SK-N-SH (cell line): Measurements from ENCODE around the gene TSPAN32. TPM values are rescaled to one million over a fixed set of nuclear protein-coding genes. Genes with fewer than 3 reads are reported as not detected.

Experiments used
- CTCF ChIA-PET: fragments of 300-600, 350-600 bp; formaldehyde crosslinking; extraction: SDS; loops from one replicate; lab custom pipeline; 2021; lab: Yijun Ruan, JAX
- POLR2A ChIA-PET: fragments of 350-600 bp; sonication (Branson Sonifier 250); formaldehyde crosslinking; extraction: SDS; loops from one replicate; lab custom pipeline; 2020; ENCODE audit warnings: antibody characterized with exemption, inconsistent platforms; lab: Yijun Ruan, JAX
- DNase-seq: peaks from one replicate; pipeline ENCODE4 v3.0.0; 2012
- H2AFZ ChIP-seq: fragments of 200-600 bp; sonication (generic); 2 replicates; pipeline ENCODE4 v1.8.1; 2016; ENCODE audit warnings: antibody characterized with exemption, mild to moderate bottlenecking, low read depth
- H3F3A ChIP-seq: fragments of 200-600 bp; sonication (generic); replicated peaks from 2 replicates; pipeline ENCODE3; 2016; ENCODE audit warnings: antibody characterized with exemption, mild to moderate bottlenecking; ENCODE audit not compliant: insufficient read depth
- H3K27ac ChIP-seq, 2 experiments: fragments of 200-500 bp in 1 of 2; fragments of 200-600 bp in 1 of 2; sonication (Bioruptor generic) in 1 of 2; sonication (generic), shearing (Covaris generic) in 1 of 2; 2 replicates each; pipeline versions ENCODE4 v1.5.1 to v1.6.1; 2014 to 2016; ENCODE audit warnings: low read depth in 2 of 2, inconsistent platforms in 1 of 2, low read length in 1 of 2, mild to moderate bottlenecking in 1 of 2, mixed read lengths in 1 of 2
- H3K27me3 ChIP-seq: fragments of 200-600 bp; sonication (generic), shearing (Covaris generic); 2 replicates; pipeline ENCODE4 v1.6.1; 2016; ENCODE audit warnings: mixed run types; ENCODE audit not compliant: insufficient read depth
- H3K36me3 ChIP-seq, 2 experiments: fragments of 200-500 bp in 1 of 2; fragments of 200-600 bp in 1 of 2; sonication (Bioruptor generic) in 1 of 2; sonication (generic) in 1 of 2; replicated peaks in 1 of 2; 2 replicates each; pipeline versions ENCODE3 to v1.5.1; 2014 to 2016; ENCODE audit warnings: low read length in 1 of 2, mild to moderate bottlenecking in 1 of 2; ENCODE audit not compliant: insufficient read depth in 2 of 2, control insufficient read depth in 1 of 2
- H3K4me1 ChIP-seq, 2 experiments: fragments of 200-500 bp in 1 of 2; fragments of 200-600 bp in 1 of 2; sonication (Bioruptor generic) in 1 of 2; sonication (generic), shearing (Covaris generic) in 1 of 2; 2 replicates each; pipeline versions ENCODE4 v1.5.1 to v1.6.1; 2014 to 2016; ENCODE audit warnings: low read depth in 1 of 2, low read length in 1 of 2, mixed run types in 1 of 2; ENCODE audit not compliant: insufficient read depth in 2 of 2, control insufficient read depth in 1 of 2
- H3K4me2 ChIP-seq: fragments of 200-600 bp; sonication (generic), shearing (Covaris generic); 2 replicates; pipeline ENCODE4 v1.6.1; 2017; ENCODE audit warnings: mixed run types
- H3K4me3 ChIP-seq, 2 experiments: fragments of 200-500 bp in 1 of 2; fragments of 200-600 bp in 1 of 2; sonication (Bioruptor generic) in 1 of 2; sonication (generic), shearing (Covaris generic) in 1 of 2; 2 replicates each; pipeline versions ENCODE4 v1.5.1 to v1.8.1; 2014 to 2016; ENCODE audit warnings: low read depth in 2 of 2, inconsistent platforms in 1 of 2, low read length in 1 of 2, mild to moderate bottlenecking in 1 of 2, mixed read lengths in 1 of 2, moderate library complexity in 1 of 2
- H3K79me2 ChIP-seq: fragments of 200-600 bp; sonication (generic); 2 replicates; pipeline ENCODE4 v1.8.1; 2017; ENCODE audit warnings: mild to moderate bottlenecking; ENCODE audit not compliant: insufficient read depth
- H3K9ac ChIP-seq: fragments of 200-600 bp; sonication (generic); 2 replicates; pipeline ENCODE4 v1.6.1; 2017; ENCODE audit warnings: mixed run types
- H3K9me2 ChIP-seq: fragments of 200-600 bp; sonication (generic); 2 replicates; pipeline ENCODE4 v1.6.1; 2017; ENCODE audit warnings: mixed run types
- H3K9me3 ChIP-seq: fragments of 200-600 bp; sonication (generic); 2 replicates; pipeline ENCODE4 v1.6.1; 2017; ENCODE audit warnings: mixed run types, mild to moderate bottlenecking, moderate library complexity
- H4K20me1 ChIP-seq: fragments of 200-600 bp; sonication (generic); 2 replicates; pipeline ENCODE4 v1.6.1; 2017; ENCODE audit warnings: mild to moderate bottlenecking, mixed run types; ENCODE audit not compliant: insufficient read depth
- ELF1 ChIP-seq: IDR thresholded peaks from 2 replicates; pipeline ENCODE4 v1.4.0; 2012
- EP300 ChIP-seq, 2 experiments: IDR thresholded peaks; 2 replicates each; pipeline versions ENCODE4 v1.4.0 to v1.6.1; 2012; ENCODE audit warnings: borderline replicate concordance in 1 of 2, low read depth in 1 of 2, low read length in 1 of 2
- EZH2phosphoT487 ChIP-seq: fragments of 200-600 bp; sonication (generic); IDR thresholded peaks from 2 replicates; pipeline ENCODE4 v1.6.1; 2017; ENCODE audit warnings: low read depth, mixed run types, mild to moderate bottlenecking, antibody characterized with exemption, moderate library complexity, borderline replicate concordance
- FOSL2 ChIP-seq: IDR thresholded peaks from 2 replicates; pipeline ENCODE4 v1.4.0; 2012; ENCODE audit warnings: low read depth, mild to moderate bottlenecking, moderate library complexity, borderline replicate concordance
- FOXM1 ChIP-seq: IDR thresholded peaks from 2 replicates; pipeline ENCODE4 v1.4.0; 2012; ENCODE audit warnings: low read depth, mild to moderate bottlenecking
- GATA2 ChIP-seq: sonication (generic); formaldehyde crosslinking; IDR thresholded peaks from 2 replicates; pipeline ENCODE4 v1.5.0; 2020; ENCODE audit warnings: mild to moderate bottlenecking, missing genetic modification reagents
- IRF3 ChIP-seq: fragments of 150-350 bp; IDR thresholded peaks from 2 replicates; pipeline ENCODE4 v1.6.1; 2016; ENCODE audit warnings: mild to moderate bottlenecking, low read depth, low read length
- MAX ChIP-seq: IDR thresholded peaks from 2 replicates; pipeline ENCODE4 v1.4.0; 2012; ENCODE audit warnings: low read depth
- MEF2A ChIP-seq: IDR thresholded peaks from 2 replicates; pipeline ENCODE4 v1.4.0; 2012; ENCODE audit warnings: low read depth, borderline replicate concordance
- NFIC ChIP-seq: IDR thresholded peaks from 2 replicates; pipeline ENCODE4 v1.4.0; 2012; ENCODE audit warnings: borderline replicate concordance
- NRF1 ChIP-seq: IDR thresholded peaks from 2 replicates; pipeline ENCODE4 v1.6.1; 2012; ENCODE audit warnings: low read depth, mild to moderate bottlenecking, low read length
- RAD21 ChIP-seq: IDR thresholded peaks from 2 replicates; pipeline ENCODE4 v1.6.1; 2012; ENCODE audit warnings: mild to moderate bottlenecking, low read length
- RCOR1 ChIP-seq: fragments of 150-350 bp; IDR thresholded peaks from 2 replicates; pipeline ENCODE4 v1.6.1; 2017; ENCODE audit warnings: antibody characterized with exemption, low read length
- RXRA ChIP-seq: IDR thresholded peaks from 2 replicates; pipeline ENCODE4 v1.4.0; 2012; ENCODE audit warnings: low read depth, mild to moderate bottlenecking, borderline replicate concordance
- SIN3A ChIP-seq: IDR thresholded peaks from 2 replicates; pipeline ENCODE4 v1.6.1; 2012; ENCODE audit warnings: low read depth, mild to moderate bottlenecking, low read length, moderate library complexity, borderline replicate concordance
- SMC3 ChIP-seq: IDR thresholded peaks from 2 replicates; pipeline ENCODE4 v1.6.1; 2012; ENCODE audit warnings: low read depth, low read length, improper control_type of control experiment
- TAF1 ChIP-seq: IDR thresholded peaks from 2 replicates; pipeline ENCODE4 v1.6.1; 2012; ENCODE audit warnings: low read depth, mild to moderate bottlenecking, low read length, moderate library complexity, borderline replicate concordance
- TCF12 ChIP-seq: IDR thresholded peaks from 2 replicates; pipeline ENCODE4 v1.4.0; 2012
- USF1 ChIP-seq: IDR thresholded peaks from 2 replicates; pipeline ENCODE4 v1.4.0; 2012; ENCODE audit warnings: low read depth, borderline replicate concordance
- YY1 ChIP-seq: IDR thresholded peaks from 2 replicates; pipeline ENCODE4 v1.4.0; 2012; ENCODE audit warnings: low read depth, mild to moderate bottlenecking
- ZBTB33 ChIP-seq: IDR thresholded peaks from 2 replicates; pipeline ENCODE4 v1.4.0; 2012; ENCODE audit warnings: low read depth, borderline replicate concordance
- WGBS: methylation state at CpG from one replicate; pipeline ENCODE4 v1.1.6; 2017; ENCODE audit warnings: low lambda C conversion rate; 5-methylcytosine and 5-hydroxymethylcytosine counted together
- polyA plus RNA-seq, 3 experiments: library from polyadenylated mRNA; depleted of rRNA; stranded (reverse); fragments of >200 nt; gene quantifications; 2 replicates each; pipeline ENCODE4 v1.2.3, GENCODE V29; 2012

TSPAN32 gene
- polyA plus RNA-seq, 1 of the 3 experiments (the other 2 are of a cell fraction): 0.12 TPM

GRCh38 chr11:2328656-2329354 is 27.0 kb downstream of the TSPAN32 start:
- TF ChIP-seq GATA2 (CRISPR knock-in tag): no peak
- TF ChIP-seq EP300 (IDR thresholded peaks at IDR 0.05; ENCODE audit: borderline replicate concordance in 1 of 2, low read depth in 1 of 2, low read length in 1 of 2): no peak
- no peak for TF ChIP-seq SIN3A
- no peak for TF ChIP-seq IRF3
- no peak for TF ChIP-seq RAD21
- no peak for TF ChIP-seq USF1
- no peak for TF ChIP-seq ZBTB33
- no peak for TF ChIP-seq SMC3
- TF ChIP-seq MAX: no peak
- no peak for TF ChIP-seq FOXM1
- TF ChIP-seq YY1: no peak
- no peak for TF ChIP-seq RCOR1
- TF ChIP-seq NFIC: no peak
- no peak for TF ChIP-seq ELF1
- H4K20me1 ChIP-seq: no peaks in the 10 kb centered on the region
- ChIA-PET POLR2A (no interaction called here), CTCF (interaction anchor here (1.1 kb wide), 1 partner anchor 92 kb away, joined by 3 read pairs; no protein-coding TSS in a partner anchor)
- no peak overlapping the region for H3K4me3 ChIP-seq
- no peak overlapping the region for H3K27ac ChIP-seq
- no peaks in the 10 kb centered on the region for H3K4me1 ChIP-seq
- H3F3A ChIP-seq: no peaks in the 10 kb centered on the region
- DNase-seq: no peak
- H2AFZ ChIP-seq: no peak overlapping the region
- no peaks in the 10 kb centered on the region for H3K79me2 ChIP-seq
- H3K4me2 ChIP-seq: no peak overlapping the region
- H3K9me2 ChIP-seq: no peaks in the 10 kb centered on the region
- no peaks in the 10 kb centered on the region for H3K36me3 ChIP-seq
- 68% methylated on average over 15 of the region's 15 CpGs for WGBS
- H3K9ac ChIP-seq: no peak overlapping the region
- H3K27me3 ChIP-seq: no peaks in the 10 kb centered on the region
- H3K9me3 ChIP-seq: no peaks in the 10 kb centered on the region

GRCh38 chr11:2329551-2329950 is 27.7 kb downstream of the TSPAN32 start:
- Histone ChIP-seq H3K27ac (no peak overlapping the region), H3K4me2 (no peak overlapping the region), H3K4me3 (no peak overlapping the region), H3K9me3 (no peaks in the 10 kb centered on the region), H4K20me1 (no peaks in the 10 kb centered on the region), H3K36me3 (no peaks in the 10 kb centered on the region), H3K27me3 (no peaks in the 10 kb centered on the region), H3K4me1 (no peaks in the 10 kb centered on the region), H3K9me2 (no peaks in the 10 kb centered on the region), H3F3A (no peaks in the 10 kb centered on the region), H3K9ac (no peak overlapping the region), H3K79me2 (no peaks in the 10 kb centered on the region), H2AFZ (no peak overlapping the region)
- CTCF ChIA-PET: no interaction called here
- 67% methylated on average over 9 of the region's 9 CpGs for WGBS
- no peak for DNase-seq
- no peak for TF ChIP-seq TCF12
- no peak for TF ChIP-seq TAF1
- no peak for TF ChIP-seq ELF1
- TF ChIP-seq MEF2A: no peak
- no peak for TF ChIP-seq NRF1
- TF ChIP-seq EZH2phosphoT487: no peak
- no peak for TF ChIP-seq RXRA
- no peak for TF ChIP-seq FOSL2
- no peak for TF ChIP-seq MAX
- TF ChIP-seq ZBTB33: no peak
- TF ChIP-seq YY1: no peak
- POLR2A ChIA-PET: no interaction called here
